Endothelial cell of umbilical vein (primary cell): ENCODE data around the gene CIAO1.
A peak's percentile ranks its signal among the peaks of the same experiment; 100 is the strongest.

Source experiments
- EZH2 ChIP-seq: IDR thresholded peaks from 2 replicates; pipeline ENCODE4 v1.6.1; 2012; ENCODE audit warnings: borderline replicate concordance, low read depth, mild to moderate bottlenecking, moderate library complexity, low read length, inconsistent platforms; ENCODE audit not compliant: severe bottlenecking
- FOS ChIP-seq: IDR thresholded peaks from 2 replicates; pipeline ENCODE4 v1.6.1; 2011; ENCODE audit warnings: mild to moderate bottlenecking, low read length, moderate library complexity, borderline replicate concordance; ENCODE audit not compliant: insufficient read depth
- GATA2 ChIP-seq: IDR thresholded peaks from 2 replicates; pipeline ENCODE4 v1.7.0; 2011; ENCODE audit warnings: low read depth, mild to moderate bottlenecking, moderate library complexity, mixed read lengths, low read length; ENCODE audit not compliant: insufficient read length, insufficient read depth
- MYC ChIP-seq: IDR thresholded peaks from one replicate; pipeline ENCODE4 v1.6.1; 2011; ENCODE audit warnings: mild to moderate bottlenecking, low read depth, low read length
- POLR2AphosphoS5 ChIP-seq: IDR thresholded peaks from 2 replicates; pipeline ENCODE4 v1.6.1; 2012; ENCODE audit warnings: low read depth, mild to moderate bottlenecking, control low read depth, low read length, moderate library complexity; ENCODE audit not compliant: insufficient read depth
- TF ChIP-seq, protein P1 (sequence below), 2 donors: IDR thresholded peaks; 1 replicate in 1 of 2; 2 replicates in 1 of 2; pipeline ENCODE4 v1.5.1; 2011; ENCODE audit warnings: low read length in 2 of 2, mild to moderate bottlenecking in 2 of 2, moderate library complexity in 2 of 2, control low read depth in 1 of 2, inconsistent platforms in 1 of 2, low read depth in 1 of 2; ENCODE audit not compliant: insufficient read depth in 1 of 2; ENCODE audit errors: extremely low read depth in 1 of 2

DNA sequence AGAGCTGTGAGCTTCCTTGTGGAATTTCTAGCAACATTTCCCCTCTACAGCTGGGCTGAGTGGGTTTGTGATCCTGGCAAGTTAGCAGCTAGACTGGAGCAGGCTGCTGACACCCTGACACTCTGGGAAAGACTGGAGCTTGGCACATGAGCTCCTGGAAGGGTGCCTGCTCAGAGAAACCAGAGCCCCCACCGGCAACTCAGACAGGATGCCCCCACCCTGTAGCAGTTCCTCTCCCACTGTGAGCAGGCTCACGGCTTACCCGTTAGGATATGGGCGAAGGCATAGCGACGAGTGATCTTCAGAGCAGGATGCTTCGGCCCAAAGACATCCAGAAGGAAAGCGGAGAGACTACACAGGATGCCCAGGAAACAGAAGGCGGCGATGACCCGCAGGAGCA is 11.5 kb upstream of the CIAO1 start:
- TF ChIP-seq, protein P1, sequence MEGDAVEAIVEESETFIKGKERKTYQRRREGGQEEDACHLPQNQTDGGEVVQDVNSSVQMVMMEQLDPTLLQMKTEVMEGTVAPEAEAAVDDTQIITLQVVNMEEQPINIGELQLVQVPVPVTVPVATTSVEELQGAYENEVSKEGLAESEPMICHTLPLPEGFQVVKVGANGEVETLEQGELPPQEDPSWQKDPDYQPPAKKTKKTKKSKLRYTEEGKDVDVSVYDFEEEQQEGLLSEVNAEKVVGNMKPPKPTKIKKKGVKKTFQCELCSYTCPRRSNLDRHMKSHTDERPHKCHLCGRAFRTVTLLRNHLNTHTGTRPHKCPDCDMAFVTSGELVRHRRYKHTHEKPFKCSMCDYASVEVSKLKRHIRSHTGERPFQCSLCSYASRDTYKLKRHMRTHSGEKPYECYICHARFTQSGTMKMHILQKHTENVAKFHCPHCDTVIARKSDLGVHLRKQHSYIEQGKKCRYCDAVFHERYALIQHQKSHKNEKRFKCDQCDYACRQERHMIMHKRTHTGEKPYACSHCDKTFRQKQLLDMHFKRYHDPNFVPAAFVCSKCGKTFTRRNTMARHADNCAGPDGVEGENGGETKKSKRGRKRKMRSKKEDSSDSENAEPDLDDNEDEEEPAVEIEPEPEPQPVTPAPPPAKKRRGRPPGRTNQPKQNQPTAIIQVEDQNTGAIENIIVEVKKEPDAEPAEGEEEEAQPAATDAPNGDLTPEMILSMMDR (IDR thresholded peaks at IDR 0.05; ENCODE audit: extremely low read depth in 1 of 2, insufficient read depth in 1 of 2, low read depth in 1 of 2, low read length in 2 of 2) = no peak
- TF ChIP-seq GATA2 = no peak
- no peak for TF ChIP-seq EZH2
- no peak for TF ChIP-seq MYC
- TF ChIP-seq POLR2AphosphoS5 = peak; percentile 16
- TF ChIP-seq FOS = no peak
